ENCODE measurements around the gene UTY.

DNA sequence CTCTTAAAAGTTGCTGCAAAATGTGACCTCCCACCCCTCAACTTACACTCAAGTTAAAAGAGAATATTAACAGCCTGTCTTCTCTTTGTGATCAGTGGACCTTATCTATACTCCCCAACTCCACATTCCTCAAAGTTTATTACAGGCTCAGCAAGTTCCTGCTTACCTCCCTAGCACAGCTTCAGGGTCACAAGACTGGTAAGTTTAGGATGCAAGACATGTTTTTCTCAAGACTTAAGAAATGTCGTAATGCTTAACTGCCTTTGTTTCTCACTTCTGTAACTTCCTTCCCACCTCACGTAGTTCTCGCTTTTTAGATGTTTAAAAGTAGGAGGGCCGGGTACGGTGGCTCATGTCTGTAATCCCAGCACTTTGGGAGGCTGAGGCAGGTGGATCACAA lies 132.7 kb downstream of the UTY start:
- TF ChIP-seq, protein P1, sequence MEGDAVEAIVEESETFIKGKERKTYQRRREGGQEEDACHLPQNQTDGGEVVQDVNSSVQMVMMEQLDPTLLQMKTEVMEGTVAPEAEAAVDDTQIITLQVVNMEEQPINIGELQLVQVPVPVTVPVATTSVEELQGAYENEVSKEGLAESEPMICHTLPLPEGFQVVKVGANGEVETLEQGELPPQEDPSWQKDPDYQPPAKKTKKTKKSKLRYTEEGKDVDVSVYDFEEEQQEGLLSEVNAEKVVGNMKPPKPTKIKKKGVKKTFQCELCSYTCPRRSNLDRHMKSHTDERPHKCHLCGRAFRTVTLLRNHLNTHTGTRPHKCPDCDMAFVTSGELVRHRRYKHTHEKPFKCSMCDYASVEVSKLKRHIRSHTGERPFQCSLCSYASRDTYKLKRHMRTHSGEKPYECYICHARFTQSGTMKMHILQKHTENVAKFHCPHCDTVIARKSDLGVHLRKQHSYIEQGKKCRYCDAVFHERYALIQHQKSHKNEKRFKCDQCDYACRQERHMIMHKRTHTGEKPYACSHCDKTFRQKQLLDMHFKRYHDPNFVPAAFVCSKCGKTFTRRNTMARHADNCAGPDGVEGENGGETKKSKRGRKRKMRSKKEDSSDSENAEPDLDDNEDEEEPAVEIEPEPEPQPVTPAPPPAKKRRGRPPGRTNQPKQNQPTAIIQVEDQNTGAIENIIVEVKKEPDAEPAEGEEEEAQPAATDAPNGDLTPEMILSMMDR (IDR thresholded peaks at IDR 0.05; ENCODE audit: low read length), result no peak
- TF ChIP-seq EZH2 (IDR thresholded peaks at IDR 0.05; ENCODE audit: borderline replicate concordance, low read length), result no peak
